Measurements from ENCODE around the gene MYO1F.

MYO1F gene

GRCh38 chr19:8506402-8506957, 70.8 kb downstream of the MYO1F start:
- TF ChIP-seq, protein P1, sequence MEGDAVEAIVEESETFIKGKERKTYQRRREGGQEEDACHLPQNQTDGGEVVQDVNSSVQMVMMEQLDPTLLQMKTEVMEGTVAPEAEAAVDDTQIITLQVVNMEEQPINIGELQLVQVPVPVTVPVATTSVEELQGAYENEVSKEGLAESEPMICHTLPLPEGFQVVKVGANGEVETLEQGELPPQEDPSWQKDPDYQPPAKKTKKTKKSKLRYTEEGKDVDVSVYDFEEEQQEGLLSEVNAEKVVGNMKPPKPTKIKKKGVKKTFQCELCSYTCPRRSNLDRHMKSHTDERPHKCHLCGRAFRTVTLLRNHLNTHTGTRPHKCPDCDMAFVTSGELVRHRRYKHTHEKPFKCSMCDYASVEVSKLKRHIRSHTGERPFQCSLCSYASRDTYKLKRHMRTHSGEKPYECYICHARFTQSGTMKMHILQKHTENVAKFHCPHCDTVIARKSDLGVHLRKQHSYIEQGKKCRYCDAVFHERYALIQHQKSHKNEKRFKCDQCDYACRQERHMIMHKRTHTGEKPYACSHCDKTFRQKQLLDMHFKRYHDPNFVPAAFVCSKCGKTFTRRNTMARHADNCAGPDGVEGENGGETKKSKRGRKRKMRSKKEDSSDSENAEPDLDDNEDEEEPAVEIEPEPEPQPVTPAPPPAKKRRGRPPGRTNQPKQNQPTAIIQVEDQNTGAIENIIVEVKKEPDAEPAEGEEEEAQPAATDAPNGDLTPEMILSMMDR (IDR thresholded peaks at IDR 0.05; ENCODE audit: low read depth, low read length), result no peak; the same call in 1 of the 2 replicates
- H3K4me3 ChIP-seq (ENCODE audit: low read depth, low read length), result peak overlapping the region; percentile 60

DNA sequence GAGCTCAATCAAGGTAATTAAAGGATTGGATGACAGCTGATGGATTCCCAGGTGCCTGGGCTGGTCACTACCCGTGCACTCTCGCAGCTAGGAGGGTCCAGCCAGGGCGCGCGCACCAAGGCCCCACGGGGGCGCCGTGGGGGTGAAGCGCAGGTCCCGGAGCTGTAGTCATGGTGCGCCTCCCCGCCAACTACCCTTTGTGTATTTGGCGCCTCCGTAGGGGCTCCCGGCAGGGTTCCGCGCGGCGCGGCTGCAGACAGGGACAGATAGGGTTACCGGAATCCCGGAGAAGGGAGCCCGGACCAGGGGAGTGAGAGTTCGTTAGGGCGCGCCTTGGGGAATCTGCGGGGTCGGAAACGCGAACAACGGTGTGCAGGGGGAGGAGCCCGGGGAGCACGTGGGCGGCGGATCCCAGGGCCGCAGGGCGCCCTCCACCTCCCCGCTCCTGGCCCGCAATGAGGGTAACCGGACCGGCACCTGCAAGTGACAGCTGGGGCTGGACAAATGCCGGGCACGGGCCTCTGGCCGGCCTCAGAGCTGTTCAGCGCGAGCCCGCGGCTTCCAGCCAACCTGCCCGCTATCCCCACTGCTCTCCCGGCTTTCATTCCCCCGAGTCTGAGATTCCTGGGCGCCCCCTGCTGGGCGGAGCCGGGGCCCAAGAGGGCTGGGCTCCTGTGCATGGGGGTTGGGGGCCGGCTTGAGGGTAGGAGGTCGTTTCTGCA, 71.4 kb downstream of the MYO1F start:
- TF ChIP-seq, protein P1 (IDR thresholded peaks at IDR 0.05; ENCODE audit: low read depth, low read length), result peak; percentile 86
- H3K4me3 ChIP-seq (ENCODE audit: low read depth, low read length), result peak overlapping the region; percentile 60

GRCh38 chr19:8504919-8505318, 72.3 kb downstream of the MYO1F start:
- H3K4me3 ChIP-seq (ENCODE audit: low read depth, low read length), result no peak overlapping the region
- TF ChIP-seq, protein P1 (IDR thresholded peaks at IDR 0.05; ENCODE audit: low read depth, low read length), result no peak

GRCh38 chr19:8504171-8504570, 73.1 kb downstream of the MYO1F start:
- no peak overlapping the region for H3K4me3 ChIP-seq (ENCODE audit: low read depth, low read length)
- TF ChIP-seq, protein P1 (IDR thresholded peaks at IDR 0.05; ENCODE audit: low read depth, low read length), result no peak

DNA sequence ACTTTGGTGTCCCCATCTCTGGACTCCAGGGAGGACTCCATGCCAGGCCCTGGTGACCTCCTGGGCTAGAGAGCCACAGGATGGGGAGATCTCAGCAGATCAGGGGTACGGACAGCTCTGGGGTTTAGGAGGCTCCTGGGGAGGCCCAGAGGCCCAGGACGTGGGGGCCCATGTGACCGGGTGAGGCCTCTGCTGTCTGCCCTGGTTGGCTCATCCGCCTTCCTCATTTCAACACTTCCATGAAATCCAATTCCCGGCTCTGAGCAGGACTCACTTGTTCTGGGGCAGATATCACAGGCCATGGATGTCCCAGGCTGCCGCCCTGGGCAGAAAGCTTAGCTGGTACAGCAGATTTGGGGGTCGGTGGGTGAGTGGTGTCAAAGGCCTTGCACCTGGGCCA, 73.7 kb downstream of the MYO1F start:
- TF ChIP-seq, protein P1 (IDR thresholded peaks at IDR 0.05; ENCODE audit: low read depth, low read length), result no peak
- H3K4me3 ChIP-seq (ENCODE audit: low read depth, low read length), result no peak overlapping the region

- H3K4me3 ChIP-seq (ENCODE audit: low read depth, low read length), result no peak overlapping the region
- TF ChIP-seq, protein P1 (IDR thresholded peaks at IDR 0.05; ENCODE audit: low read depth, low read length), result no peak
Observed at GRCh38 chr19:8501981-8502380, 75.3 kb downstream of the MYO1F start.

- no peak overlapping the region for H3K4me3 ChIP-seq (ENCODE audit: low read depth, low read length)
- TF ChIP-seq, protein P1 (IDR thresholded peaks at IDR 0.05; ENCODE audit: low read depth, low read length), result no peak
Observed at GRCh38 chr19:8501516-8501915, 75.7 kb downstream of the MYO1F start.

All from WI38 (cell line).